ENCODE measurements around the gene SCG3. TPM values are rescaled to one million over a fixed set of nuclear protein-coding genes. Genes with fewer than 3 reads are reported as not detected.

Gene SCG3
- total and polyA plus RNA-seq, 2 of the 13 experiments (the other 11 are each of a cell fraction or from before 2014, with no cell fraction given): not detected

- no peak for TF ChIP-seq ZFP91 (CRISPR knock-in tag; IDR thresholded peaks at IDR 0.05; ENCODE audit: borderline replicate concordance)
- no peak for TF ChIP-seq PHB2 (IDR thresholded peaks at IDR 0.05; ENCODE audit: partially characterized antibody)
- peak; percentile 62; the same call in 1 of the 2 replicates for TF ChIP-seq ZNF800 (CRISPR knock-in tag; IDR thresholded peaks at IDR 0.05)
- no peak for TF ChIP-seq ZNF407 (CRISPR knock-in tag; IDR thresholded peaks at IDR 0.05; ENCODE audit: not compliant biosample characterization)
- TF ChIP-seq ZNF775 (CRISPR knock-in tag; IDR thresholded peaks at IDR 0.05; ENCODE audit: borderline replicate concordance): no peak
- TF ChIP-seq ZNF572 (CRISPR knock-in tag; IDR thresholded peaks at IDR 0.05): no peak
- TF ChIP-seq PTBP1 (IDR thresholded peaks at IDR 0.05; ENCODE audit: low read depth, low read length, poor library complexity, severe bottlenecking): no peak
- TF ChIP-seq KDM2A (CRISPR knock-in tag; IDR thresholded peaks at IDR 0.05; ENCODE audit: borderline replicate concordance, low read depth): peak; percentile 76; the same call in 1 of the 2 replicates
- no peak for TF ChIP-seq NR2C2 (CRISPR knock-in tag; IDR thresholded peaks at IDR 0.05; ENCODE audit: borderline replicate concordance)
- peak; percentile 86; the same call in 1 of the 2 replicates for TF ChIP-seq ATF6 (CRISPR knock-in tag; conservative IDR thresholded peaks at IDR 0.05)
- no peak for TF ChIP-seq MBD4 (IDR thresholded peaks at IDR 0.05; ENCODE audit: borderline replicate concordance, low read length)
- no peak for TF ChIP-seq ZNF780A (CRISPR knock-in tag; IDR thresholded peaks at IDR 0.05)
- TF ChIP-seq SP2 (CRISPR knock-in tag; IDR thresholded peaks at IDR 0.05): no peak
- TF ChIP-seq SAP130 (CRISPR knock-in tag; IDR thresholded peaks at IDR 0.05; ENCODE audit: low read depth): peak; percentile 47; the same call in 1 of the 2 replicates
- peak; percentile 88; the same call in 1 of the 2 replicates for TF ChIP-seq KLF11 (CRISPR knock-in tag; IDR thresholded peaks at IDR 0.05)
Observed at GRCh38 chr15:51681303-51681963, at the start of gene SCG3 (continued).
